Right ventricle myocardium superior (tissue), 1 donor: ENCODE results near the gene GNG7. TPM values are rescaled to one million over a fixed set of nuclear protein-coding genes. Genes with fewer than 3 reads are reported as not detected.
"Not testable (repeated sequence)": the region's sequence is repeated elsewhere in the genome, so short reads cannot be mapped to it uniquely, and the experiment has no call there.

Experiments
- ATAC-seq: fragments of 200-7000 bp; cut with Tn5 transposase; one replicate; pipeline ENCODE4 v1.9.1; 2020; ENCODE audit warnings: mild to moderate bottlenecking; ENCODE audit not compliant: poor library complexity
- DNase-seq: peaks from one replicate; pipeline ENCODE4 v3.0.0-alpha.2; 2020
- intact Hi-C: fragments of 100-400 bp; cut with DNase I; formaldehyde crosslinking; loops from one replicate; pipeline ENCODE4 v1.11.2; 2022
- total RNA-seq: library from RNA; stranded (reverse); fragmentation: NEBNext Ultra II Directional; extraction: Animal tissue kit (Norgen Biotek cat#: 25700); gene quantifications from one replicate; pipeline ENCODE4 v1.2.1, GENCODE V29; 2021
- donor health status: DM: no; HTN: yes; CAD: no; lungs with severe emphysema.

The GNG7 gene
- total RNA-seq, 1 donor from 2014 or later = 35.2 TPM

- DNase-seq (peak; percentile 65), ATAC-seq (peak; percentile 75)
- intact Hi-C loops = no loop called here
These were observed 206.7 kb downstream of the GNG7 start for GRCh38 chr19:2495651-2496316.

GRCh38 chr19:2495130-2495641 is 207.3 kb downstream of the GNG7 start:
- ATAC-seq (peak; percentile 94), DNase-seq (peak; percentile 89)
- intact Hi-C loops = no loop called here

- DNase-seq = peak; percentile 89
- intact Hi-C loops = loop anchor here (5.0 kb wide), 1 partner anchor 48 kb away; no protein-coding TSS in a partner anchor
- peak; percentile 75 for ATAC-seq
These were observed 207.9 kb downstream of the GNG7 start for GRCh38 chr19:2494447-2495129.

- no peak for ATAC-seq
- intact Hi-C loops = loop anchor here (5.0 kb wide), 1 partner anchor 48 kb away; no protein-coding TSS in a partner anchor
- DNase-seq = no peak
These were observed 208.4 kb downstream of the GNG7 start for GRCh38 chr19:2494084-2494446.

- intact Hi-C loops = loop anchor here (5.0 kb wide), 1 partner anchor 49 kb away; no protein-coding TSS in a partner anchor
- not testable (repeated sequence) for ATAC-seq, DNase-seq
These were observed 209.0 kb downstream of the GNG7 start for GRCh38 chr19:2493448-2493847.

GRCh38 chr19:2492870-2493269 is 209.6 kb downstream of the GNG7 start:
- DNase-seq = no peak
- ATAC-seq = no peak
- intact Hi-C loops = loop anchor here (5.0 kb wide), 1 partner anchor 49 kb away; no protein-coding TSS in a partner anchor

GRCh38 chr19:2491130-2491801 is 211.2 kb downstream of the GNG7 start:
- no peak for ATAC-seq
- no peak for DNase-seq
- intact Hi-C loops = loop anchor here (5.0 kb wide), 1 partner anchor 51 kb away; no protein-coding TSS in a partner anchor

- DNase-seq = no peak
- intact Hi-C loops = loop anchor here (5.0 kb wide), 1 partner anchor 52 kb away; no protein-coding TSS in a partner anchor
- ATAC-seq = no peak
These were observed 211.8 kb downstream of the GNG7 start for GRCh38 chr19:2490659-2491058.

- peak; percentile 77 for DNase-seq
- intact Hi-C loops = no loop called here
- peak; percentile 92 for ATAC-seq
These were observed 213.4 kb downstream of the GNG7 start for GRCh38 chr19:2488942-2489731.

- ATAC-seq (peak; percentile 11), DNase-seq (no peak)
- intact Hi-C loops = no loop called here
These were observed 214.0 kb downstream of the GNG7 start for GRCh38 chr19:2488405-2488941.

GRCh38 chr19:2487842-2488241 is 214.7 kb downstream of the GNG7 start:
- no peak for DNase-seq
- intact Hi-C loops = no loop called here
- ATAC-seq = peak; percentile 6

GRCh38 chr19:2487090-2487489 is 215.4 kb downstream of the GNG7 start:
- ATAC-seq (no peak), DNase-seq (no peak)
- intact Hi-C loops = no loop called here

- ATAC-seq (no peak), DNase-seq (no peak)
- intact Hi-C loops = no loop called here
These were observed 217.1 kb downstream of the GNG7 start for GRCh38 chr19:2485428-2485827.

- no peak for DNase-seq
- intact Hi-C loops = no loop called here
- no peak for ATAC-seq
These were observed 218.1 kb downstream of the GNG7 start for GRCh38 chr19:2484178-2484937.

- DNase-seq = no peak
- intact Hi-C loops = no loop called here
- ATAC-seq = no peak
These were observed 218.9 kb downstream of the GNG7 start for GRCh38 chr19:2483484-2484151.

GRCh38 chr19:2483084-2483483 is 219.4 kb downstream of the GNG7 start:
- no peak for DNase-seq
- no peak for ATAC-seq
- intact Hi-C loops = no loop called here
